Right hindlimb (tissue), 1 donor: Measurements from ENCODE around the gene NRP2.
A peak's percentile ranks its signal among the peaks of the same experiment; 100 is the strongest.

Source experiments
- DNase-seq: peaks from one replicate; pipeline ENCODE4 v3.0.0-alpha.2; 2018

NRP2 gene

DNA sequence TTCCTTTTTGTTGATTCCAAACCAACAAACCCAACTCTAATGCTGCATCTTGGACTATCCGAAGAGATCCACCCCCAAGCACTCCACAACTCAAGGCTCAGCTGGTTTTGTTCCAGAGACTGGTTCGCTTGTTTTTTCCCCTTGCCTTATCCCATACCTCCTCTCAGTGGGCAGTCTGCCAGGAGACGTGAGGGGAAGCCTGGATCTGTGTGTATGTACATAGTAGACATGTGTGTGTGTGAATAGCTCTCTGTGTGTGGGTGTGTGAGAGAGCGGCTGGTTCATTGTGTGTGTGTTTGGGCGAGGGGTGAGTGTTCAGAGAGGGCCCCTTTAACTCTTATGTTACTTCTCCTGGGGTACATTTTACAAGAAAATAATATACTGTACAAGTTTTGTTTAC lies 94.4 kb downstream of the NRP2 start:
- DNase-seq = no peak

- no peak for DNase-seq
Measured at GRCh38 chr2:205778356-205778755, 96.1 kb downstream of the NRP2 start.

- DNase-seq = no peak
Measured at GRCh38 chr2:205780645-205781044, 98.3 kb downstream of the NRP2 start.

DNA sequence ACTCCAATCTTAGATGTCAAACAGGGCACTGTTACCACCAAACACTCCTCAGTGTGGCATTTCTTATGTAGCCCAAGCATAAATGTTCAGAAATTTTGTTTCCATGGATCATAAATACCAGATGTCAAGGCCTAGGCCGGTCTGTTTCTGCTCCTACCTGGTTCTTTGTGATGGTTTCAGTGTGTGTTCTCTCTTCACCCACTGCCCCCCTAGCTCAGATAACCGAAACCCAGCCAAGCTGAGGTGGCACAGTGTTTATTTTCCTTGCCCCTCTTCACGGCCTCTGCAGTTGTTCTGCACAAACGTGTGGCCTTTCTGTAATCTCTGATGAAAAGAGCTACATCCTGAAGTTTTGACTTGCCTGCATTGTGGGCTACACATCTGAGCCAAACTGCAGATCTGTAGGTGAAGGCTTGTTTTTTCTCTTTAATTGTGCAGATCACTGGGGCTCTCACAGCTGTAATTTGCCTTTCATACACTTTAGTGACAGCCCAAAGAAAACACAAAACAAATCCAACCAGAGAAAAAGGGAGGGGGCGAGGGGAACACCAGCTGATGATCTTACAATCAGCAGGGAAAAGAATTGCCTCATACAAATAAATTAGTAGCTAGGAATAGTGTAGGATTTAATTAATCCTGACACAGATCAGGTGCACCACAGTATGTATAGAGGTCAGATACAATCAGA lies 99.1 kb downstream of the NRP2 start:
- DNase-seq = no peak

DNA sequence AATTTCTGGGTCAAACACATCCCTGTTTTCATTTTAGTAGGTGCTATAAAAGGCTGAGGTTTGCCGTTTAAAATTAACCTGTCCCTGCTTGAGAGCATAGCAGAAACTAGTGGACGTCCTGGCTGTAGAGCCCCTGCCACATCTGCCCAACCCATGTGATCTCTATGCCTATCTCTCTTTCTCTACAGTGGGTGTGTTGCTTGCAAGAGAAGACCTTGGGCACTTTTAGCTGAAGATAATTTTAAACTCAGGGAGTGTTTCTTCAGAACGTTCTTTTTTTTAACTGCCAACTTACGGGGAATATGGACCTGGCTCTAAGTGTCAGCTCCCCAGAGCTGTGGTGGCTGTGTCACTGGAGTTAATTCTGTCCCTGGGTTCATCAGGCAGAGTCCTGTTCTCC lies 100.6 kb downstream of the NRP2 start:
- DNase-seq = no peak

DNA sequence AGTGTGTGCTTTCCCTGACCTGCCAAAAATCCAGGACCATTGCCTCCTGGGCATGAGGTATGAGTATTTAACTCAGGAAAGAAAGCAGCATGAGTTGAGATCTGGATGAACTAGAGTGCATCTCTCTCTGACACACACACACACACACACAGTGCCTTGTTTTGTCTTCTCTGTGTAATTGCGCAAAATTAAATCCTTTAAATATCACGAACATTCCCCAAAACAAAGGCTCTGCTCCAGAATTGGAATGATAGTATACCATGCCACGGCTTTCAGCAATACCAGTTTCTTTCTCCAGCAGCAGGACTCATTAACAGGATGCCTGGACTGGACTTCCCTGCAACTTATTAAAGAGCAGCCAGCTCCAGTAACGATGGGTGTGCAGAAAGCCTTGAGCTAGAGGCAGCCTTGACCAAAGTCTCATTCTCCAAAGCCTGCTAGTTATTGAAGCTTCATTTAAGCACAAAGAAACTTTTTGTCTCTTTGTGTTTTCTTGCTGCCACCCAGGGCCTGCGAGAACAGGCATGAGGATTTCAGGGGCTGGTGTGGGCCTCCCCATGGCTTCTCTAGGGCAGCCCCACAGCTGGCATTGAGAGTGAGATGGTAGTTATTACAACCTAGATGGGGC lies 101.7 kb downstream of the NRP2 start:
- no peak for DNase-seq

DNA sequence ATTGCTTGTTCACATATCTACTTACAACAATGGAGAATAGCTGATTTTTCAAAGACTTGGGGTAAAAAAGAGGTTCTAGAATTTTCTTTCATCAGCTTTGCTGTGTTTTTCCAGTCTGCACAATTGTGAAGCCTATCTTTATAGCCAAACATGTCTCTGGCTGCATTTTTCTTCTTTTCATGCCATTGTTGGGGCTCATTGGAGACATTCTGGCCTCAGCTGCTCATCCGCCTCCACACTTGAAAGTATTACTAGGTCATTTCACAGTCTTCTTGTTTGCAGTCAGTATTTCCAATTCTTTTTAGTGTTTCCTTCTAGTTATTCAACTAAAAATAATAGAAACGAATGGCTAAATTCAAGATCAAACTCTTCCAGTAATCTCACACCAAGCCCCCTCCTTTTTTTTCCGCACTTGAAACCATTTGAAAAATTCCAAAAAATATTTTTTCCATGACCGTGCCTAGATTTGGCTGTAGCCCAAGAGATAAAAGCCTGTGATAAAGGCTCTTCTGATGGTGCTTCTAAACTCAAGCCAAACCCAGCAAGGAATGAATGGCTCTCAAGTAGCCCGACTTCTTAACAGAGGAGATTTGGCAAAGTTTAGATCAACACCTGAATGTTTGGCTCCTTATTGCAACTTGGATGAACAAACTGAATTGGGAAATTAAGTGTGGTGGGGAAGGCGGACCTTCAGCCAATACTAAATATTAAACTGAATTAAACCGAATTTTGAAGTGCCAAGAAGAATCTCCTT lies 103.4 kb downstream of the NRP2 start:
- DNase-seq = peak; percentile 7

DNA sequence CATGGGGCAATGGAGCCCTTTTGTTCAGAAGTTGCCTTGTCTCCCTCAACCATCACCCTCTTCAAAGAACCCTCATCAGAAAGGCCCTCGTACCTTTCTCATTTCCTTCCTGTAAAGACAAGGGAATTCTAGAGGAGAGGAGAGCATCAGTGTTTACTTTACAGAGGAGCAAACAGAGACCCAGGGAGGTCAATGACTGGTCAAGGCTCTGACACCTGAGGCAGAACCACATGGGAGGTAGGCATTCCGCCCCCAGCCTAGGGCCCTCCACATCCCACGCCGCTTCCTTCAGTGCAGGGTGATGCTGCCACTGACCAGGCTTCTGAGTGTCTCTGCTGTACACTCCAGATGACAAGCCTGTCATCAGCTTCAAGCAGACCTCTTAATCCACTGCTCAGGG lies 104.7 kb downstream of the NRP2 start:
- no peak for DNase-seq

DNA sequence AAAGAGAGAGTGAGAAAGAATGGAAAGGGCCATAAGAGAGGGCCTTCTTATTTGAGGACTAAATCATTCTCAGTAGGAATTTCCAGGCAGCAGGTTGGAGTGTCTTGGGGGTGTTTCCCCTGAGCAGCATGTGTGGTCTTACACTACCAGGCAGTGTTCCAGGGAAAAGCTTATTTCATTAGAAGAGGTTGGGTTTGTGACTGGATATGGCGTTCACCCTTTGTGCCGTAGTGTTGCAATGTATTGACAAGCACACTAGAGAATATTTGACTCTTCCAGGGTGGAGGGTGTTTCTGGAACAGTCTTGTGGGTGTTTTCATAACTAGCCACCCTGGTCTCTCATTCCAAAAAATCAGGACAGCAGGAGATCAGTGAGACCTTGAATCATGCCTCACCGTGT lies 105.5 kb downstream of the NRP2 start:
- DNase-seq = no peak

GRCh38 chr2:205789906-205790305 lies 107.6 kb downstream of the NRP2 start:
- no peak for DNase-seq

GRCh38 chr2:205792908-205793307 lies 110.6 kb downstream of the NRP2 start:
- DNase-seq = no peak

- DNase-seq = no peak
Measured at GRCh38 chr2:205796805-205797313, 114.6 kb downstream of the NRP2 start.

DNA sequence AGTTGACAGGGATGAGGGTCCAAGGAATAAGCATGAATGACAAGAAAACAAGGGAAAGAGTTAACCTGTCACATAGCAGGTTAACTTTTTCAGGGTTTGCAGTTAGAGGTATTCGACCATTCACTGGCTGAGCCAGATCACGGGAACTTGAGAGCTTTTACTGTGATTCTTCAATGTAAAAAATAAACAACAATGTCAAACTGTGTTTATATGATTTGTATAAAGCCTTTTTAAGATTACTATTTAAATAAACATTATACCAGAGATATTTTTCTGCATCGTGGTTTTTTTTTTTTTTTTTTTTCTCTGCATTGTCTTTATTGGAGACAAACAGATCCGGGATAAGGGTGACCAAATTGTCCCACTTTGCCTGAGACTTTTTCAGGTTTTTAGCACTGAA lies 115.6 kb downstream of the NRP2 start:
- DNase-seq = no peak

DNA sequence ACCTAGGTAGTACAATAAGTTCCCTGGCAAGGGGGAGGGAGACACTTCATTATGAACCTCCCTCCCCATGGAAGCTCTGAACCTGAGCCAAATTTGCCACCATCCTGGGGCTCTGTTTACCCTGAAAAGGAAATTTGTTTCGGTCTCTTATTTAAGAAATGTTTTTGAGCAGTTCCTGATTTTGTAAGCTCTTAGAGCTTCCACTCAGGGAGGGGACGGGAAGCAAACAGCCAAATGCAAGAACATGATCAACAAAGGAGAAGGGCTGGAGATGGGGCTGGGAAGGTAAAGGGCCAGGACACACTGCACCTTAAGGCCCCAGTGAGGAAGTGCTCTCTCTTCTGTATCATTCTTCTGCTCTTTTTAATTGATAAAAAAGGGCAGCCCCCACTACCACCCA lies 117.9 kb downstream of the NRP2 start:
- DNase-seq = no peak

GRCh38 chr2:205800773-205801172 lies 118.5 kb downstream of the NRP2 start:
- peak; percentile 49 for DNase-seq

- DNase-seq = no peak
Measured at GRCh38 chr2:205802065-205802464, 119.8 kb downstream of the NRP2 start.

- DNase-seq = no peak
Measured at GRCh38 chr2:205802941-205803340, 120.6 kb downstream of the NRP2 start.

DNA sequence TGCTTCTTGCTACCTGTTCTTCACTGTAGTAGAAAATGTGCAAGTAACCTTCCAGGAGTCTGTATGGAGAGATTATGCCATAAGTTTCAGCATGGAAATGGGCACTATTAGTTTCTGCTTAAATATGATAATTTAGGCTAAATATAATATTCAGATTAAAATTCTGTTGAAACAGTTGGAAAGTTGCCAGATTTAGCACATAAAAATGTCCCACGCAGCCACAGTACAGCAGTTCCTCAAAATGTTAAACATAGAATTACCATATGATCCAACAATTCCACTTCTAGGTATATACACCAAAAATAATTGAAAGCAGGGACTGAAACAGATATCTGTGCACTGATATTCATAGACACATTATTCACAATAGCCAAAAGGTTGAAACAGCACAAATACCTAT lies 121.2 kb downstream of the NRP2 start:
- DNase-seq = no peak

DNA sequence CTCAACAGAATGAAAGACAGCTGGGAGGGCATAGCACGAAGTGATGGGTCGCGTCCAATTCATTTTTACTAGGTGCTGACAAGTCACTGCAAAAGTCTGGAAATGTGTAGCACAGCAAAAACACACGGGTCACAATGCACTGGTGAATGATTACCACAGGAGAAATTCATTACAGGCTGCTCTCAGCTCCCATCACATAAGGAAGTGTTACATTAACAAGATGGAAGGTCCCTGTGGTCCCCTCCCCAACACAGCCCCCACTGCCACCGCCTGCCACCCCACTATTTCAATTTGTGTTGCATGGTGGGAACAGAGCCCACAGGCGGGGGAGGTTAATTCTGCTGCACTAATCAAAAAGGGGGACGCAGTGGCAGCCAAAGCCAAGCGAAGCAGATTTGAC lies 122.8 kb downstream of the NRP2 start:
- no peak for DNase-seq

DNA sequence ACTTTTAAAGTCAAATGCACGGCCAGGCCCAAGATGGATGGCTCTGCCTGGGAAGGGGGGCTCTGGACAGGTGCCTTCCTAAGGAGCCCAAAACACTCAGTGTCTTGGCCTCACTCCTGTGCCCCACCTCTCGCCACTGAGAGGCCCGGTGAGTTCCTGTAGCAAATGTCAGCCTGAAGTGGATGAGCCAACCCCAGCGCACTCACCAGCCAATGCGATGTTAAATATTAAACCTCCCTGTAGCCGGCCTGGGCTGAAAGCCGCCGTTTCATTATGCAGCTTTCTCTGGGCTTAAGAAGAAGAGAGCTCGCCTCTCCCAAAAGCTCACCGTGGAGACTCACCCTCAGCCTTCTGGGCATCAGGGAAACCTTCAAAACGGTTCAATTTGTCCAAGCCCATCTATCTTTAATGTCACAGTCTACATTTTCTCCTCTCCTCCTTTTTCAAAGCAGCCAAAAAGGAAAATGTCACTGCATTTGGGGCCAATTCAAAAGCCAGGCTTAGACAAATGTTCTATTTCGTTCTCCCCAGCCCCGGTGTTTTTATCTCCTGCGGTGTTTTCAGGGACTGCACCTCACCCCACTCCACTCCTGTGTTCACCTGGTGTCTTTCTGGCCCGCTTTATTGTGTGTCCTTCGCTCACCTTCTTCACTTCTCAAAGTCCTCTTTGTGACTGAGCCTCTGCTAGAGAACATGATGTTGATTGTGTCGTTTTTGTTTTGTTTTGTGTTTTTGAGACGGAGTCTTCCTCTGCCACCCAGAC lies 124.0 kb downstream of the NRP2 start:
- no peak for DNase-seq

- no peak for DNase-seq
Measured at GRCh38 chr2:205807229-205807628, 124.9 kb downstream of the NRP2 start.

DNA sequence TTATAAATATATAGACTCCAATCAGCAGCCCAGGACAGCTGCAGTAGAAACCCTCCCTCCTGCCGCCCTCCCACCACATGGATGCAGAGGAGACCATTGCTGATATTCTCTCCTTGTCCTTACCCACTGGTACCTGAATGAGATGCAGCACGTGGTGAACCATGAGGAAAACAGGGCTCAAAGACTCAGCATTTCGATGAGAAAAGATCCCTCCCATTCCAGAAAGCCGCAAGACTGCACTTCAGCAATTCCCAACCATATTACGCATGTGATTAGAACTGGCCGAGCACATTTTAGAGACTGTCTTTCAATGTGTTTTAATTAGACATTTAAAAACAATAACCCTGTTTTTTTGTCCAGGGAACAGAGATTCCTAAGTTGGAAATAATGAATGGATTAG lies 125.5 kb downstream of the NRP2 start:
- no peak for DNase-seq

GRCh38 chr2:205808486-205809121 lies 126.3 kb downstream of the NRP2 start:
- DNase-seq = peak; percentile 43
